ENCODE data around the gene LHFPL6.

DNA sequence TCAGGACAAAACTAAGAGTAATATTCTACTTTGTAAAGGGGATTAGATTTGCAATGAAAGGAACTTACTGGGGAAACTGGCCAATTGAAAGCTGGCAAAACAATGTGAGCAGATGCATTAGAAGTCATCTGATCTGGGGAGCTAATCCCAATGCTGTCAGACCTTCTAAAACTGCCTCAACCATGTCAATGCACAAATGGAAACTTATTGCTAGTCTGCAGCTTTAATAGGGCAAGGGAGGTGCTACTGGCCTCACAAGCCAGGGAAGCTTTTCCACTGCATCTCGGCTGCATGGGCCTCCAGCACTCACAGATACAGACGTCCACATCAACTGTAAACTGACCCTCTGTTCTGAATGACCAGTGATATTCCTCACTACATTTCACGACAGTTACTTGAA is 154.2 kb downstream of the LHFPL6 start:
- TF ChIP-seq JUNB (IDR thresholded peaks at IDR 0.05) (no peak), POLR2A (IDR thresholded peaks at IDR 0.05; ENCODE audit: low read length) (no peak), CBX8 (IDR thresholded peaks at IDR 0.05) (no peak), SREBF2 (IDR thresholded peaks at IDR 0.05) (no peak), EP300 (IDR thresholded peaks at IDR 0.05) (no peak), CEBPB (IDR thresholded peaks at IDR 0.05) (no peak), NFE2L2 (conservative IDR thresholded peaks at IDR 0.05; ENCODE audit: low read length) (no peak), RAD21 (conservative IDR thresholded peaks at IDR 0.05 in 1 of 2, IDR thresholded peaks at IDR 0.05 in 1 of 2) (no peak), CHD4 (IDR thresholded peaks at IDR 0.05; ENCODE audit: borderline replicate concordance) (no peak), GATA3 (IDR thresholded peaks at IDR 0.05; ENCODE audit: borderline replicate concordance) (no peak)
- TF ChIP-seq, protein P1, sequence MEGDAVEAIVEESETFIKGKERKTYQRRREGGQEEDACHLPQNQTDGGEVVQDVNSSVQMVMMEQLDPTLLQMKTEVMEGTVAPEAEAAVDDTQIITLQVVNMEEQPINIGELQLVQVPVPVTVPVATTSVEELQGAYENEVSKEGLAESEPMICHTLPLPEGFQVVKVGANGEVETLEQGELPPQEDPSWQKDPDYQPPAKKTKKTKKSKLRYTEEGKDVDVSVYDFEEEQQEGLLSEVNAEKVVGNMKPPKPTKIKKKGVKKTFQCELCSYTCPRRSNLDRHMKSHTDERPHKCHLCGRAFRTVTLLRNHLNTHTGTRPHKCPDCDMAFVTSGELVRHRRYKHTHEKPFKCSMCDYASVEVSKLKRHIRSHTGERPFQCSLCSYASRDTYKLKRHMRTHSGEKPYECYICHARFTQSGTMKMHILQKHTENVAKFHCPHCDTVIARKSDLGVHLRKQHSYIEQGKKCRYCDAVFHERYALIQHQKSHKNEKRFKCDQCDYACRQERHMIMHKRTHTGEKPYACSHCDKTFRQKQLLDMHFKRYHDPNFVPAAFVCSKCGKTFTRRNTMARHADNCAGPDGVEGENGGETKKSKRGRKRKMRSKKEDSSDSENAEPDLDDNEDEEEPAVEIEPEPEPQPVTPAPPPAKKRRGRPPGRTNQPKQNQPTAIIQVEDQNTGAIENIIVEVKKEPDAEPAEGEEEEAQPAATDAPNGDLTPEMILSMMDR (IDR thresholded peaks at IDR 0.05) = no peak
- TF ChIP-seq, protein P2, sequence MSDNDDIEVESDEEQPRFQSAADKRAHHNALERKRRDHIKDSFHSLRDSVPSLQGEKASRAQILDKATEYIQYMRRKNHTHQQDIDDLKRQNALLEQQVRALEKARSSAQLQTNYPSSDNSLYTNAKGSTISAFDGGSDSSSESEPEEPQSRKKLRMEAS (IDR thresholded peaks at IDR 0.05) = no peak
- TF ChIP-seq, protein P3, sequence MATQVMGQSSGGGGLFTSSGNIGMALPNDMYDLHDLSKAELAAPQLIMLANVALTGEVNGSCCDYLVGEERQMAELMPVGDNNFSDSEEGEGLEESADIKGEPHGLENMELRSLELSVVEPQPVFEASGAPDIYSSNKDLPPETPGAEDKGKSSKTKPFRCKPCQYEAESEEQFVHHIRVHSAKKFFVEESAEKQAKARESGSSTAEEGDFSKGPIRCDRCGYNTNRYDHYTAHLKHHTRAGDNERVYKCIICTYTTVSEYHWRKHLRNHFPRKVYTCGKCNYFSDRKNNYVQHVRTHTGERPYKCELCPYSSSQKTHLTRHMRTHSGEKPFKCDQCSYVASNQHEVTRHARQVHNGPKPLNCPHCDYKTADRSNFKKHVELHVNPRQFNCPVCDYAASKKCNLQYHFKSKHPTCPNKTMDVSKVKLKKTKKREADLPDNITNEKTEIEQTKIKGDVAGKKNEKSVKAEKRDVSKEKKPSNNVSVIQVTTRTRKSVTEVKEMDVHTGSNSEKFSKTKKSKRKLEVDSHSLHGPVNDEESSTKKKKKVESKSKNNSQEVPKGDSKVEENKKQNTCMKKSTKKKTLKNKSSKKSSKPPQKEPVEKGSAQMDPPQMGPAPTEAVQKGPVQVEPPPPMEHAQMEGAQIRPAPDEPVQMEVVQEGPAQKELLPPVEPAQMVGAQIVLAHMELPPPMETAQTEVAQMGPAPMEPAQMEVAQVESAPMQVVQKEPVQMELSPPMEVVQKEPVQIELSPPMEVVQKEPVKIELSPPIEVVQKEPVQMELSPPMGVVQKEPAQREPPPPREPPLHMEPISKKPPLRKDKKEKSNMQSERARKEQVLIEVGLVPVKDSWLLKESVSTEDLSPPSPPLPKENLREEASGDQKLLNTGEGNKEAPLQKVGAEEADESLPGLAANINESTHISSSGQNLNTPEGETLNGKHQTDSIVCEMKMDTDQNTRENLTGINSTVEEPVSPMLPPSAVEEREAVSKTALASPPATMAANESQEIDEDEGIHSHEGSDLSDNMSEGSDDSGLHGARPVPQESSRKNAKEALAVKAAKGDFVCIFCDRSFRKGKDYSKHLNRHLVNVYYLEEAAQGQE (IDR thresholded peaks at IDR 0.05) = no peak
- TF ChIP-seq, protein P4, sequence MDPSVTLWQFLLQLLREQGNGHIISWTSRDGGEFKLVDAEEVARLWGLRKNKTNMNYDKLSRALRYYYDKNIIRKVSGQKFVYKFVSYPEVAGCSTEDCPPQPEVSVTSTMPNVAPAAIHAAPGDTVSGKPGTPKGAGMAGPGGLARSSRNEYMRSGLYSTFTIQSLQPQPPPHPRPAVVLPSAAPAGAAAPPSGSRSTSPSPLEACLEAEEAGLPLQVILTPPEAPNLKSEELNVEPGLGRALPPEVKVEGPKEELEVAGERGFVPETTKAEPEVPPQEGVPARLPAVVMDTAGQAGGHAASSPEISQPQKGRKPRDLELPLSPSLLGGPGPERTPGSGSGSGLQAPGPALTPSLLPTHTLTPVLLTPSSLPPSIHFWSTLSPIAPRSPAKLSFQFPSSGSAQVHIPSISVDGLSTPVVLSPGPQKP (IDR thresholded peaks at IDR 0.05; ENCODE audit: low read depth, low read length) = no peak
